SK-N-SH treated with all-trans-retinoic acid at 6 μM for 48 hours (cell line): Measurements from ENCODE around the gene TDRD7.
A peak's percentile ranks its signal among the peaks of the same experiment; 100 is the strongest.

Experiments used
- ATAC-seq: fragments of 200-7000 bp; cut with Tn5 transposase; 3 replicates; pipeline ENCODE4 v1.9.1; 2020; ENCODE audit warnings: mild to moderate bottlenecking, moderate library complexity
- ARNTL ChIP-seq: fragments of 450-650 bp; formaldehyde crosslinking; IDR thresholded peaks from 2 replicates; pipeline ENCODE4 v1.5.0; 2020; ENCODE audit warnings: low read depth, mild to moderate bottlenecking, moderate library complexity, borderline replicate concordance
- CSDC2 ChIP-seq: fragments of 250-450 bp; sonication (Bioruptor Pico); IDR thresholded peaks from 2 replicates; pipeline ENCODE4 v1.5.0; 2020; ENCODE audit warnings: mild to moderate bottlenecking, moderate library complexity
- ESRRG ChIP-seq: fragments of 250-450 bp; sonication (Bioruptor Pico); IDR thresholded peaks from 2 replicates; pipeline ENCODE4 v1.6.1; 2021; ENCODE audit warnings: mild to moderate bottlenecking
- GLIS3 ChIP-seq: fragments of 250-450 bp; sonication (Bioruptor Pico); IDR thresholded peaks from 2 replicates; pipeline ENCODE4 v1.5.0; 2020; ENCODE audit warnings: mild to moderate bottlenecking, moderate library complexity
- OSR1 ChIP-seq: fragments of 250-450 bp; sonication (Bioruptor Pico); IDR thresholded peaks from 2 replicates; pipeline ENCODE4 v1.8.0; 2022; ENCODE audit warnings: moderate library complexity, mild to moderate bottlenecking, inconsistent platforms
- POU6F1 ChIP-seq: fragments of 250-450 bp; sonication (Bioruptor Pico); IDR thresholded peaks from 2 replicates; pipeline ENCODE4 v1.8.0; 2021; ENCODE audit warnings: low read depth, mild to moderate bottlenecking, moderate library complexity, borderline replicate concordance
- PPARA ChIP-seq: fragments of 250-450 bp; sonication (Bioruptor Pico); IDR thresholded peaks from 2 replicates; pipeline ENCODE4 v1.5.0; 2020; ENCODE audit warnings: mild to moderate bottlenecking, borderline replicate concordance
- RARB ChIP-seq: fragments of 250-450 bp; sonication (Bioruptor Pico); IDR thresholded peaks from 2 replicates; pipeline ENCODE4 v1.8.0; 2021; ENCODE audit warnings: mild to moderate bottlenecking, moderate library complexity
- SNAI2 ChIP-seq: fragments of 250-450 bp; sonication (Bioruptor Pico); IDR thresholded peaks from 2 replicates; pipeline ENCODE4 v1.5.0; 2020; ENCODE audit warnings: mild to moderate bottlenecking, moderate library complexity
- TCF4 ChIP-seq: fragments of 250-450 bp; sonication (Bioruptor Pico); IDR thresholded peaks from 2 replicates; pipeline ENCODE4 v1.8.0; 2021; ENCODE audit warnings: mild to moderate bottlenecking, moderate library complexity, borderline replicate concordance
- TOX ChIP-seq: fragments of 250-450 bp; sonication (Bioruptor Pico); IDR thresholded peaks from 2 replicates; pipeline ENCODE4 v1.8.0; 2021; ENCODE audit warnings: mild to moderate bottlenecking, moderate library complexity, borderline replicate concordance
- TSHZ2 ChIP-seq: fragments of 250-450 bp; sonication (Bioruptor Pico); IDR thresholded peaks from 2 replicates; pipeline ENCODE4 v1.5.0; 2020; ENCODE audit warnings: mild to moderate bottlenecking, moderate library complexity
- ZC3H10 ChIP-seq: fragments of 250-450 bp; sonication (Bioruptor Pico); IDR thresholded peaks from 2 replicates; pipeline ENCODE4 v1.5.1; 2021; ENCODE audit warnings: mild to moderate bottlenecking, moderate library complexity
- ZFP3 ChIP-seq: fragments of 250-450 bp; sonication (Bioruptor Pico); IDR thresholded peaks from 2 replicates; pipeline ENCODE4 v1.5.0; 2020; ENCODE audit warnings: mild to moderate bottlenecking, moderate library complexity
- ZNF70 ChIP-seq: fragments of 450-650 bp; formaldehyde crosslinking; IDR thresholded peaks from 2 replicates; pipeline ENCODE4 v1.5.0; 2020; ENCODE audit warnings: mild to moderate bottlenecking, moderate library complexity
- ZNF8 ChIP-seq: fragments of 450-650 bp; formaldehyde crosslinking; IDR thresholded peaks from 2 replicates; pipeline ENCODE4 v1.5.0; 2020; ENCODE audit warnings: mild to moderate bottlenecking, moderate library complexity
- TF ChIP-seq, protein P1 (sequence below): fragments of 250-450 bp; sonication (Bioruptor Pico); IDR thresholded peaks from 2 replicates; pipeline ENCODE4 v1.8.0; 2020; ENCODE audit warnings: mild to moderate bottlenecking, moderate library complexity, borderline replicate concordance

Gene TDRD7

GRCh38 chr9:97502984-97503861 lies 91.3 kb downstream of the TDRD7 start:
- no peak for TF ChIP-seq SNAI2 (CRISPR knock-in tag)
- no peak for TF ChIP-seq GLIS3 (CRISPR knock-in tag)
- TF ChIP-seq POU6F1 (CRISPR knock-in tag): no peak
- no peak for TF ChIP-seq CSDC2
- TF ChIP-seq PPARA (CRISPR knock-in tag): no peak
- no peak for TF ChIP-seq ZNF8
- no peak for TF ChIP-seq ARNTL (CRISPR knock-in tag)
- no peak for TF ChIP-seq ZC3H10 (CRISPR knock-in tag)
- TF ChIP-seq ZNF70 (CRISPR knock-in tag): no peak
- TF ChIP-seq ESRRG (CRISPR knock-in tag): no peak
- TF ChIP-seq, protein P1, sequence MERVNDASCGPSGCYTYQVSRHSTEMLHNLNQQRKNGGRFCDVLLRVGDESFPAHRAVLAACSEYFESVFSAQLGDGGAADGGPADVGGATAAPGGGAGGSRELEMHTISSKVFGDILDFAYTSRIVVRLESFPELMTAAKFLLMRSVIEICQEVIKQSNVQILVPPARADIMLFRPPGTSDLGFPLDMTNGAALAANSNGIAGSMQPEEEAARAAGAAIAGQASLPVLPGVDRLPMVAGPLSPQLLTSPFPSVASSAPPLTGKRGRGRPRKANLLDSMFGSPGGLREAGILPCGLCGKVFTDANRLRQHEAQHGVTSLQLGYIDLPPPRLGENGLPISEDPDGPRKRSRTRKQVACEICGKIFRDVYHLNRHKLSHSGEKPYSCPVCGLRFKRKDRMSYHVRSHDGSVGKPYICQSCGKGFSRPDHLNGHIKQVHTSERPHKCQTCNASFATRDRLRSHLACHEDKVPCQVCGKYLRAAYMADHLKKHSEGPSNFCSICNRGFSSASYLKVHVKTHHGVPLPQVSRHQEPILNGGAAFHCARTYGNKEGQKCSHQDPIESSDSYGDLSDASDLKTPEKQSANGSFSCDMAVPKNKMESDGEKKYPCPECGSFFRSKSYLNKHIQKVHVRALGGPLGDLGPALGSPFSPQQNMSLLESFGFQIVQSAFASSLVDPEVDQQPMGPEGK (CRISPR knock-in tag): no peak
- TF ChIP-seq, all 23 proteins: peak for 0
- ATAC-seq: peak; percentile 14

- TF ChIP-seq ARNTL (CRISPR knock-in tag) (no peak), ZNF70 (CRISPR knock-in tag) (no peak), POU6F1 (CRISPR knock-in tag) (no peak), ESRRG (CRISPR knock-in tag) (no peak), PPARA (CRISPR knock-in tag) (no peak), RARB (CRISPR knock-in tag) (no peak), TCF4 (CRISPR knock-in tag) (no peak), ZFP3 (CRISPR knock-in tag) (no peak), TSHZ2 (CRISPR knock-in tag) (no peak), TOX (CRISPR knock-in tag) (no peak), ZC3H10 (CRISPR knock-in tag) (no peak)
- TF ChIP-seq, protein P1 (CRISPR knock-in tag): no peak
- ATAC-seq: no peak
These were observed 91.9 kb downstream of the TDRD7 start for GRCh38 chr9:97503862-97504210.

DNA sequence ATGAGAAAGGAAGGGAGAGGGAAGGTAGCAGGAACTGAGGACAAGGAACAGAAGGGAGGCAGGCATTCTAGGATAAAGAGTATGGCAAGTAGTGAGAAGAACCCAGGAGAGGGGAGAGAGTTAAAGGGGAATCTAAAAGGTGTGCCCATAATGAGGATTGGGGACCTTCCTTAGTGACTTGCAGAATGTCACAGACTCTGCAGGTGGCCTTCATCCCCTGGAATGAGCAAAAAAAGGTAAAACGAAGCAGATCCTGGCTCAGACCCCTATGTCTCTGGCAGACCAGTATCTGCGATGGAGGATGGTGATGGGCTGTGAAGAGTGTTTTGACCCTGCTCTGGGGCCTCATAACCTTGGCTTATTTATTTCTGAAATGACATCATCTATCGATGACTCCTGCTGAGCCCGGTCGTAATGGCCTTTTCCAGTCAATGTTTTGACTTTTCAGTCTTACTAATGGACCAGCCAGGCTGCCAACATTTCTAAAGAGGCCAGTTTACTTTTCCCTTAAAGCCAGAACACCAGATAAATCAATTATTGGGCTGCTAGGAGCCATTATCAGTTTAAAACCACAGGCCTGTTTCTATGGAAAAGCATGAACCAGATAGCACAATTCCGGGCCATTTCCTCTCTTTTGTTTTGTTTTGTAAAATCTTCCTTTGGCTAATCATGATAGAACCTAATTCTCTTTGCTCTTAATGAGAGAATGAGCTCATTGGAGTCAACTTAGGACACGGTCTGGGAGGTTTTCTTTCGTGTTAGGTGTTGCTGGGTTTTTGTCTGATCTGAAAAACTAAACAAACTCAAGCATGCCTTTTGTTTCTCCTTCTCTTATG lies 92.7 kb downstream of the TDRD7 start:
- peak; percentile 15; the same call in 1 of the 3 replicates for ATAC-seq
- no peak for TF ChIP-seq ZC3H10 (CRISPR knock-in tag)
- peak; percentile 70; the same call in 1 of the 2 replicates for TF ChIP-seq ZFP3 (CRISPR knock-in tag)
- no peak; the same call in 1 of the 2 replicates for TF ChIP-seq ZNF8
- no peak for TF ChIP-seq SNAI2 (CRISPR knock-in tag)
- peak; percentile 99 for TF ChIP-seq TCF4 (CRISPR knock-in tag)
- TF ChIP-seq RARB (CRISPR knock-in tag): no peak
- TF ChIP-seq TSHZ2 (CRISPR knock-in tag): peak; percentile 91; the same call in 1 of the 2 replicates
- no peak for TF ChIP-seq OSR1 (CRISPR knock-in tag)
- TF ChIP-seq PPARA (CRISPR knock-in tag): no peak
- TF ChIP-seq, protein P1 (CRISPR knock-in tag): no peak
- TF ChIP-seq GLIS3 (CRISPR knock-in tag): peak; percentile 81; the same call in 1 of the 2 replicates
